SK-N-SH (cell line): Measurements from ENCODE around the gene KDM2A. TPM values are rescaled to one million over a fixed set of nuclear protein-coding genes. Genes with fewer than 3 reads are reported as not detected.

Source experiments
- CTCF ChIA-PET: fragments of 300-600, 350-600 bp; formaldehyde crosslinking; extraction: SDS; loops from one replicate; lab custom pipeline; 2021; lab: Yijun Ruan, JAX
- POLR2A ChIA-PET: fragments of 350-600 bp; sonication (Branson Sonifier 250); formaldehyde crosslinking; extraction: SDS; loops from one replicate; lab custom pipeline; 2020; ENCODE audit warnings: antibody characterized with exemption, inconsistent platforms; lab: Yijun Ruan, JAX
- DNase-seq: peaks from one replicate; pipeline ENCODE4 v3.0.0; 2012
- H2AFZ ChIP-seq: fragments of 200-600 bp; sonication (generic); 2 replicates; pipeline ENCODE4 v1.8.1; 2016; ENCODE audit warnings: antibody characterized with exemption, mild to moderate bottlenecking, low read depth
- H3F3A ChIP-seq: fragments of 200-600 bp; sonication (generic); replicated peaks from 2 replicates; pipeline ENCODE3; 2016; ENCODE audit warnings: antibody characterized with exemption, mild to moderate bottlenecking; ENCODE audit not compliant: insufficient read depth
- H3K27ac ChIP-seq, 2 experiments: fragments of 200-500 bp in 1 of 2; fragments of 200-600 bp in 1 of 2; sonication (Bioruptor generic) in 1 of 2; sonication (generic), shearing (Covaris generic) in 1 of 2; 2 replicates each; pipeline versions ENCODE4 v1.5.1 to v1.6.1; 2014 to 2016; ENCODE audit warnings: low read depth in 2 of 2, inconsistent platforms in 1 of 2, low read length in 1 of 2, mild to moderate bottlenecking in 1 of 2, mixed read lengths in 1 of 2
- H3K27me3 ChIP-seq: fragments of 200-600 bp; sonication (generic), shearing (Covaris generic); 2 replicates; pipeline ENCODE4 v1.6.1; 2016; ENCODE audit warnings: mixed run types; ENCODE audit not compliant: insufficient read depth
- H3K36me3 ChIP-seq, 2 experiments: fragments of 200-500 bp in 1 of 2; fragments of 200-600 bp in 1 of 2; sonication (Bioruptor generic) in 1 of 2; sonication (generic) in 1 of 2; replicated peaks in 1 of 2; 2 replicates each; pipeline versions ENCODE3 to v1.5.1; 2014 to 2016; ENCODE audit warnings: low read length in 1 of 2, mild to moderate bottlenecking in 1 of 2; ENCODE audit not compliant: insufficient read depth in 2 of 2, control insufficient read depth in 1 of 2
- H3K4me1 ChIP-seq, 2 experiments: fragments of 200-500 bp in 1 of 2; fragments of 200-600 bp in 1 of 2; sonication (Bioruptor generic) in 1 of 2; sonication (generic), shearing (Covaris generic) in 1 of 2; 2 replicates each; pipeline versions ENCODE4 v1.5.1 to v1.6.1; 2014 to 2016; ENCODE audit warnings: low read depth in 1 of 2, low read length in 1 of 2, mixed run types in 1 of 2; ENCODE audit not compliant: insufficient read depth in 2 of 2, control insufficient read depth in 1 of 2
- H3K4me2 ChIP-seq: fragments of 200-600 bp; sonication (generic), shearing (Covaris generic); 2 replicates; pipeline ENCODE4 v1.6.1; 2017; ENCODE audit warnings: mixed run types
- H3K4me3 ChIP-seq, 2 experiments: fragments of 200-500 bp in 1 of 2; fragments of 200-600 bp in 1 of 2; sonication (Bioruptor generic) in 1 of 2; sonication (generic), shearing (Covaris generic) in 1 of 2; 2 replicates each; pipeline versions ENCODE4 v1.5.1 to v1.8.1; 2014 to 2016; ENCODE audit warnings: low read depth in 2 of 2, inconsistent platforms in 1 of 2, low read length in 1 of 2, mild to moderate bottlenecking in 1 of 2, mixed read lengths in 1 of 2, moderate library complexity in 1 of 2
- H3K79me2 ChIP-seq: fragments of 200-600 bp; sonication (generic); 2 replicates; pipeline ENCODE4 v1.8.1; 2017; ENCODE audit warnings: mild to moderate bottlenecking; ENCODE audit not compliant: insufficient read depth
- H3K9ac ChIP-seq: fragments of 200-600 bp; sonication (generic); 2 replicates; pipeline ENCODE4 v1.6.1; 2017; ENCODE audit warnings: mixed run types
- H3K9me2 ChIP-seq: fragments of 200-600 bp; sonication (generic); 2 replicates; pipeline ENCODE4 v1.6.1; 2017; ENCODE audit warnings: mixed run types
- H3K9me3 ChIP-seq: fragments of 200-600 bp; sonication (generic); 2 replicates; pipeline ENCODE4 v1.6.1; 2017; ENCODE audit warnings: mixed run types, mild to moderate bottlenecking, moderate library complexity
- H4K20me1 ChIP-seq: fragments of 200-600 bp; sonication (generic); 2 replicates; pipeline ENCODE4 v1.6.1; 2017; ENCODE audit warnings: mild to moderate bottlenecking, mixed run types; ENCODE audit not compliant: insufficient read depth
- CHD2 ChIP-seq: fragments of 150-350 bp; IDR thresholded peaks from 2 replicates; pipeline ENCODE4 v1.6.1; 2018; ENCODE audit warnings: low read length; ENCODE audit not compliant: partially characterized antibody
- EP300 ChIP-seq, 2 experiments: IDR thresholded peaks; 2 replicates each; pipeline versions ENCODE4 v1.4.0 to v1.6.1; 2012; ENCODE audit warnings: borderline replicate concordance in 1 of 2, low read depth in 1 of 2, low read length in 1 of 2
- EZH2phosphoT487 ChIP-seq: fragments of 200-600 bp; sonication (generic); IDR thresholded peaks from 2 replicates; pipeline ENCODE4 v1.6.1; 2017; ENCODE audit warnings: low read depth, mixed run types, mild to moderate bottlenecking, antibody characterized with exemption, moderate library complexity, borderline replicate concordance
- FOSL2 ChIP-seq: IDR thresholded peaks from 2 replicates; pipeline ENCODE4 v1.4.0; 2012; ENCODE audit warnings: low read depth, mild to moderate bottlenecking, moderate library complexity, borderline replicate concordance
- MEF2A ChIP-seq: IDR thresholded peaks from 2 replicates; pipeline ENCODE4 v1.4.0; 2012; ENCODE audit warnings: low read depth, borderline replicate concordance
- NRF1 ChIP-seq: IDR thresholded peaks from 2 replicates; pipeline ENCODE4 v1.6.1; 2012; ENCODE audit warnings: low read depth, mild to moderate bottlenecking, low read length
- RAD21 ChIP-seq: IDR thresholded peaks from 2 replicates; pipeline ENCODE4 v1.6.1; 2012; ENCODE audit warnings: mild to moderate bottlenecking, low read length
- RCOR1 ChIP-seq: fragments of 150-350 bp; IDR thresholded peaks from 2 replicates; pipeline ENCODE4 v1.6.1; 2017; ENCODE audit warnings: antibody characterized with exemption, low read length
- RXRA ChIP-seq: IDR thresholded peaks from 2 replicates; pipeline ENCODE4 v1.4.0; 2012; ENCODE audit warnings: low read depth, mild to moderate bottlenecking, borderline replicate concordance
- SMC3 ChIP-seq: IDR thresholded peaks from 2 replicates; pipeline ENCODE4 v1.6.1; 2012; ENCODE audit warnings: low read depth, low read length, improper control_type of control experiment
- TAF1 ChIP-seq: IDR thresholded peaks from 2 replicates; pipeline ENCODE4 v1.6.1; 2012; ENCODE audit warnings: low read depth, mild to moderate bottlenecking, low read length, moderate library complexity, borderline replicate concordance
- TCF12 ChIP-seq: IDR thresholded peaks from 2 replicates; pipeline ENCODE4 v1.4.0; 2012
- YY1 ChIP-seq: IDR thresholded peaks from 2 replicates; pipeline ENCODE4 v1.4.0; 2012; ENCODE audit warnings: low read depth, mild to moderate bottlenecking
- WGBS: methylation state at CpG from one replicate; pipeline ENCODE4 v1.1.6; 2017; ENCODE audit warnings: low lambda C conversion rate; 5-methylcytosine and 5-hydroxymethylcytosine counted together
- polyA plus RNA-seq, 3 experiments: library from polyadenylated mRNA; depleted of rRNA; stranded (reverse); fragments of >200 nt; gene quantifications; 2 replicates each; pipeline ENCODE4 v1.2.3, GENCODE V29; 2012
- TF ChIP-seq, protein P1 (sequence below): fragments of 200-600 bp; sonication (generic); IDR thresholded peaks from 2 replicates; pipeline ENCODE4 v1.6.1; 2017; ENCODE audit warnings: antibody characterized with exemption, mild to moderate bottlenecking, moderate library complexity
- TF ChIP-seq, protein P2 (sequence below): IDR thresholded peaks from 2 replicates; pipeline ENCODE4 v1.4.0; 2012; ENCODE audit warnings: low read depth
- TF ChIP-seq, protein P3 (sequence below): fragments of 150-350 bp; IDR thresholded peaks from 2 replicates; pipeline ENCODE4 v1.6.1; 2017; ENCODE audit warnings: antibody characterized with exemption, low read length, low read depth, borderline replicate concordance
- TF ChIP-seq, protein P4 (sequence below): IDR thresholded peaks from 2 replicates; pipeline ENCODE4 v1.6.1; 2012; ENCODE audit warnings: mild to moderate bottlenecking, low read depth, low read length, moderate library complexity

Gene KDM2A
- polyA plus RNA-seq, 1 of the 3 experiments (the other 2 are of a cell fraction): 28.4 TPM

DNA sequence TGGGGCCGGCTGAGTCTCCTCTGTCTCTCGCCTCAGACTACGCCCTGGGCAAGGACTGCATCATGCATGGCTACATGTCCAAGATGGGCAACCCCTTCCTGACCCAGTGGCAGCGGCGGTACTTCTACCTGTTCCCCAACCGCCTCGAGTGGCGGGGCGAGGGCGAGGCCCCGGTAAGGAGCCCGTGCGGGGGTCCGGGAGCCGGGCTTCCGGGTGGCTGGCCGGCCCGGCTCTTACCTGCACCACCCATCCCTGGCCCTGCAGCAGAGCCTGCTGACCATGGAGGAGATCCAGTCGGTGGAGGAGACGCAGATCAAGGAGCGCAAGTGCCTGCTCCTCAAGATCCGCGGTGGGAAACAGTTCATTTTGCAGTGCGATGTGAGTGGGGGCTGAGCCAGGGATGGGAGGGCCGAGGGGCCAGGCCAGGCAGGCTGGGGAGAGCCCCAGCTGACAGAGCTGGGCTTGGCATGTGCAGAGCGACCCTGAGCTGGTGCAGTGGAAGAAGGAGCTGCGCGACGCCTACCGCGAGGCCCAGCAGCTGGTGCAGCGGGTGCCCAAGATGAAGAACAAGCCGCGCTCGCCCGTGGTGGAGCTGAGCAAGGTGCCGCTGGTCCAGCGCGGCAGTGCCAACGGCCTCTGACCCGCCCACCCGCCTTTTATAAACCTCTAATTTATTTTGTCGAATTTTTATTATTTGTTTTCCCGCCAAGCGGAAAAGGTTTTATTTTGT is 165.9 kb downstream of the KDM2A start:
- Histone ChIP-seq H3K36me3 (peaks cover 3 to 49% of the 10 kb centered on the region in 2 experiments), H3K9me3 (no peaks in the 10 kb centered on the region), H3K4me3 (no peak overlapping the region), H3K27ac (no peak overlapping the region), H3K9ac (no peak overlapping the region), H4K20me1 (no peaks in the 10 kb centered on the region)
- ChIA-PET CTCF (interaction anchor here (0.6 kb wide), 1 partner anchor 19 kb away, joined by 4 read pairs; no protein-coding TSS in a partner anchor), POLR2A (no interaction called here)
- TF ChIP-seq FOSL2 (no peak), CHD2 (no peak), TCF12 (no peak), EZH2phosphoT487 (no peak), YY1 (no peak), NRF1 (no peak), SMC3 (no peak), TAF1 (no peak), RXRA (no peak), EP300 (IDR thresholded peaks at IDR 0.05; ENCODE audit: borderline replicate concordance in 1 of 2, low read depth in 1 of 2, low read length in 1 of 2) (no peak), RCOR1 (no peak), MEF2A (no peak), RAD21 (no peak)
- TF ChIP-seq, protein P1, sequence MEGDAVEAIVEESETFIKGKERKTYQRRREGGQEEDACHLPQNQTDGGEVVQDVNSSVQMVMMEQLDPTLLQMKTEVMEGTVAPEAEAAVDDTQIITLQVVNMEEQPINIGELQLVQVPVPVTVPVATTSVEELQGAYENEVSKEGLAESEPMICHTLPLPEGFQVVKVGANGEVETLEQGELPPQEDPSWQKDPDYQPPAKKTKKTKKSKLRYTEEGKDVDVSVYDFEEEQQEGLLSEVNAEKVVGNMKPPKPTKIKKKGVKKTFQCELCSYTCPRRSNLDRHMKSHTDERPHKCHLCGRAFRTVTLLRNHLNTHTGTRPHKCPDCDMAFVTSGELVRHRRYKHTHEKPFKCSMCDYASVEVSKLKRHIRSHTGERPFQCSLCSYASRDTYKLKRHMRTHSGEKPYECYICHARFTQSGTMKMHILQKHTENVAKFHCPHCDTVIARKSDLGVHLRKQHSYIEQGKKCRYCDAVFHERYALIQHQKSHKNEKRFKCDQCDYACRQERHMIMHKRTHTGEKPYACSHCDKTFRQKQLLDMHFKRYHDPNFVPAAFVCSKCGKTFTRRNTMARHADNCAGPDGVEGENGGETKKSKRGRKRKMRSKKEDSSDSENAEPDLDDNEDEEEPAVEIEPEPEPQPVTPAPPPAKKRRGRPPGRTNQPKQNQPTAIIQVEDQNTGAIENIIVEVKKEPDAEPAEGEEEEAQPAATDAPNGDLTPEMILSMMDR: no peak
- TF ChIP-seq, protein P2, sequence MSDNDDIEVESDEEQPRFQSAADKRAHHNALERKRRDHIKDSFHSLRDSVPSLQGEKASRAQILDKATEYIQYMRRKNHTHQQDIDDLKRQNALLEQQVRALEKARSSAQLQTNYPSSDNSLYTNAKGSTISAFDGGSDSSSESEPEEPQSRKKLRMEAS: no peak
- TF ChIP-seq, protein P3, sequence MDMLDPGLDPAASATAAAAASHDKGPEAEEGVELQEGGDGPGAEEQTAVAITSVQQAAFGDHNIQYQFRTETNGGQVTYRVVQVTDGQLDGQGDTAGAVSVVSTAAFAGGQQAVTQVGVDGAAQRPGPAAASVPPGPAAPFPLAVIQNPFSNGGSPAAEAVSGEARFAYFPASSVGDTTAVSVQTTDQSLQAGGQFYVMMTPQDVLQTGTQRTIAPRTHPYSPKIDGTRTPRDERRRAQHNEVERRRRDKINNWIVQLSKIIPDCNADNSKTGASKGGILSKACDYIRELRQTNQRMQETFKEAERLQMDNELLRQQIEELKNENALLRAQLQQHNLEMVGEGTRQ: no peak
- TF ChIP-seq, protein P4, sequence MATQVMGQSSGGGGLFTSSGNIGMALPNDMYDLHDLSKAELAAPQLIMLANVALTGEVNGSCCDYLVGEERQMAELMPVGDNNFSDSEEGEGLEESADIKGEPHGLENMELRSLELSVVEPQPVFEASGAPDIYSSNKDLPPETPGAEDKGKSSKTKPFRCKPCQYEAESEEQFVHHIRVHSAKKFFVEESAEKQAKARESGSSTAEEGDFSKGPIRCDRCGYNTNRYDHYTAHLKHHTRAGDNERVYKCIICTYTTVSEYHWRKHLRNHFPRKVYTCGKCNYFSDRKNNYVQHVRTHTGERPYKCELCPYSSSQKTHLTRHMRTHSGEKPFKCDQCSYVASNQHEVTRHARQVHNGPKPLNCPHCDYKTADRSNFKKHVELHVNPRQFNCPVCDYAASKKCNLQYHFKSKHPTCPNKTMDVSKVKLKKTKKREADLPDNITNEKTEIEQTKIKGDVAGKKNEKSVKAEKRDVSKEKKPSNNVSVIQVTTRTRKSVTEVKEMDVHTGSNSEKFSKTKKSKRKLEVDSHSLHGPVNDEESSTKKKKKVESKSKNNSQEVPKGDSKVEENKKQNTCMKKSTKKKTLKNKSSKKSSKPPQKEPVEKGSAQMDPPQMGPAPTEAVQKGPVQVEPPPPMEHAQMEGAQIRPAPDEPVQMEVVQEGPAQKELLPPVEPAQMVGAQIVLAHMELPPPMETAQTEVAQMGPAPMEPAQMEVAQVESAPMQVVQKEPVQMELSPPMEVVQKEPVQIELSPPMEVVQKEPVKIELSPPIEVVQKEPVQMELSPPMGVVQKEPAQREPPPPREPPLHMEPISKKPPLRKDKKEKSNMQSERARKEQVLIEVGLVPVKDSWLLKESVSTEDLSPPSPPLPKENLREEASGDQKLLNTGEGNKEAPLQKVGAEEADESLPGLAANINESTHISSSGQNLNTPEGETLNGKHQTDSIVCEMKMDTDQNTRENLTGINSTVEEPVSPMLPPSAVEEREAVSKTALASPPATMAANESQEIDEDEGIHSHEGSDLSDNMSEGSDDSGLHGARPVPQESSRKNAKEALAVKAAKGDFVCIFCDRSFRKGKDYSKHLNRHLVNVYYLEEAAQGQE: no peak
- TF ChIP-seq, all 33 proteins: peak for 0
- peaks cover 13% of the 10 kb centered on the region for H3F3A ChIP-seq
- H3K9me2 ChIP-seq: no peaks in the 10 kb centered on the region
- peaks cover 7% of the 10 kb centered on the region for H3K79me2 ChIP-seq
- H3K4me2 ChIP-seq: no peak overlapping the region
- no peak overlapping the region for H2AFZ ChIP-seq
- H3K4me1 ChIP-seq: peaks cover 9 to 18% of the 10 kb centered on the region in 2 experiments; a peak in 3 of 4 replicates
- 94% methylated on average over 20 of the region's 45 CpGs for WGBS
- no peak for DNase-seq
- no peaks in the 10 kb centered on the region for H3K27me3 ChIP-seq
